Gastrocnemius medialis (tissue), 4 donors: ENCODE results near the gene SCN7A. TPM values are rescaled to one million over a fixed set of nuclear protein-coding genes. Genes with fewer than 3 reads are reported as not detected.

Experiments
- ATAC-seq, 2 donors: fragments of 150-250 bp; one replicate each; pipeline ENCODE4 v1.9.1; 2016
- DNase-seq, 2 donors: peaks; one replicate each; pipeline ENCODE4 v3.0.0-alpha.2; 2019
- H3K27ac ChIP-seq, 4 donors: fragments of 200-600 bp; sonication (generic); 1 replicate in 1 of 4; 2 replicates in 3 of 4; pipeline ENCODE4 v1.5.1; 2016 to 2018; ENCODE audit warnings: mild to moderate bottlenecking in 2 of 4, moderate library complexity in 1 of 4
- H3K27me3 ChIP-seq, 3 donors: fragments of 200-600 bp; sonication (generic) in 2 of 3; 1 replicate in 1 of 3; 2 replicates in 2 of 3; pipeline versions ENCODE4 v1.5.1 to v1.6.0; 2016 to 2019; ENCODE audit warnings: mild to moderate bottlenecking in 1 of 3, moderate library complexity in 1 of 3
- H3K36me3 ChIP-seq, 2 donors: fragments of 200-600 bp; sonication (generic) in 1 of 2; one replicate each; pipeline ENCODE4 v1.5.1; 2017 to 2018
- H3K4me1 ChIP-seq, 2 donors: fragments of 200-600 bp; sonication (generic) in 1 of 2; one replicate each; pipeline ENCODE4 v1.5.1; 2016 to 2017; ENCODE audit warnings: mild to moderate bottlenecking in 2 of 2
- H3K4me3 ChIP-seq, 4 donors: fragments of 200-600 bp; sonication (generic) in 3 of 4; 1 replicate in 1 of 4; 2 replicates in 3 of 4; pipeline ENCODE4 v1.5.1; 2016 to 2019; ENCODE audit warnings: mild to moderate bottlenecking in 2 of 4
- H3K9me3 ChIP-seq, 3 donors: fragments of 200-600 bp; sonication (generic) in 2 of 3; 1 replicate in 1 of 3; 2 replicates in 2 of 3; pipeline ENCODE4 v1.5.1; 2016 to 2019
- CTCF ChIP-seq, 5 experiments: fragments of 450-650 bp in 3 of 5; fragments of 200-600 bp in 2 of 5; sonication (generic) in 2 of 5; IDR thresholded peaks in 4 of 5; conservative IDR thresholded peaks in 1 of 5; 1 replicate in 4 of 5; 2 replicates in 1 of 5; pipeline ENCODE4 v1.5.1; 2016 to 2019; ENCODE audit warnings: antibody characterized with exemption in 5 of 5, mild to moderate bottlenecking in 3 of 5, moderate library complexity in 3 of 5
- POLR2A ChIP-seq, 2 donors: fragments of 450-650 bp; IDR thresholded peaks; one replicate each; pipeline ENCODE4 v1.6.1; 2017; ENCODE audit warnings: antibody characterized with exemption in 2 of 2, mild to moderate bottlenecking in 2 of 2, moderate library complexity in 2 of 2
- in situ Hi-C, 4 donors: fragments of 200-750 bp; cut with MboI; loops; one replicate each; pipeline versions ENCODE4 v1.15.0 to v1.8.0; 2017; ENCODE audit warnings: low sequenced_read_pairs in 4 of 4
- intact Hi-C: fragments of 100-400 bp; cut with DNase I; formaldehyde crosslinking; loops from one replicate; pipeline ENCODE4 v1.15.1; 2023; ENCODE audit warnings: low total_unique reads
- total RNA-seq, 4 donors: library from RNA; depleted of rRNA; stranded (reverse); fragments of >200 nt; gene quantifications; one replicate each; pipeline versions ENCODE4 v1.1.0 to v1.2.3, GENCODE V29; 2016

The SCN7A gene
- total RNA-seq, 4 donors from 2014 or later, result 2.5 to 16.5 (median 5.2) TPM

GRCh38 chr2:166520604-166521003 lies 26.6 kb upstream of the SCN7A start:
- DNase-seq (no peak), ATAC-seq (no peak)
- in situ Hi-C loops (no loop called here), intact Hi-C loops (no loop called here)
- Histone ChIP-seq H3K27me3 (no peaks in the 10 kb centered on the region), H3K4me3 (no peak overlapping the region), H3K27ac (no peak overlapping the region), H3K9me3 (no peaks in the 10 kb centered on the region), H3K4me1 (no peaks in the 10 kb centered on the region), H3K36me3 (no peaks in the 10 kb centered on the region)
- no peak for TF ChIP-seq CTCF (IDR thresholded peaks at IDR 0.05 in 4 of 5, conservative IDR thresholded peaks at IDR 0.05 in 1 of 5)
- no peak for TF ChIP-seq POLR2A (IDR thresholded peaks at IDR 0.05)

GRCh38 chr2:166519391-166519962 lies 25.4 kb upstream of the SCN7A start:
- intact Hi-C loops, result no loop called here
- no peak overlapping the region for H3K4me3 ChIP-seq

GRCh38 chr2:166518634-166519390 lies 24.8 kb upstream of the SCN7A start:
- no peaks in the 10 kb centered on the region for H3K9me3 ChIP-seq
- intact Hi-C loops (no loop called here), in situ Hi-C loops (no loop called here)
- no peak for ATAC-seq
- no peak for DNase-seq
- H3K4me3 ChIP-seq, result no peak overlapping the region
- H3K27me3 ChIP-seq, result no peaks in the 10 kb centered on the region
- no peaks in the 10 kb centered on the region for H3K4me1 ChIP-seq
- H3K27ac ChIP-seq, result no peak overlapping the region
- TF ChIP-seq POLR2A (IDR thresholded peaks at IDR 0.05) (no peak), CTCF (IDR thresholded peaks at IDR 0.05 in 4 of 5, conservative IDR thresholded peaks at IDR 0.05 in 1 of 5) (no peak)
- H3K36me3 ChIP-seq, result no peaks in the 10 kb centered on the region

More at GRCh38 chr2:166519391-166519962, 25.4 kb upstream of the SCN7A start:
- ATAC-seq, result no peak
- no peaks in the 10 kb centered on the region for H3K4me1 ChIP-seq
- H3K9me3 ChIP-seq, result no peaks in the 10 kb centered on the region
- H3K27me3 ChIP-seq, result no peaks in the 10 kb centered on the region
- in situ Hi-C loops, result no loop called here
- DNase-seq, result no peak
- no peak overlapping the region for H3K27ac ChIP-seq
- TF ChIP-seq CTCF (IDR thresholded peaks at IDR 0.05 in 4 of 5, conservative IDR thresholded peaks at IDR 0.05 in 1 of 5) (no peak), POLR2A (IDR thresholded peaks at IDR 0.05) (no peak)
- H3K36me3 ChIP-seq, result no peaks in the 10 kb centered on the region

- H3K4me3 ChIP-seq, result no peak overlapping the region
- no peak for DNase-seq
- in situ Hi-C loops (no loop called here), intact Hi-C loops (no loop called here)
- H3K36me3 ChIP-seq, result no peaks in the 10 kb centered on the region
- no peak for ATAC-seq
- H3K27ac ChIP-seq, result no peak overlapping the region
- TF ChIP-seq POLR2A (IDR thresholded peaks at IDR 0.05) (no peak), CTCF (IDR thresholded peaks at IDR 0.05 in 4 of 5, conservative IDR thresholded peaks at IDR 0.05 in 1 of 5) (no peak)
- no peaks in the 10 kb centered on the region for H3K9me3 ChIP-seq
- no peaks in the 10 kb centered on the region for H3K4me1 ChIP-seq
- H3K27me3 ChIP-seq, result no peaks in the 10 kb centered on the region
Measured at GRCh38 chr2:166517533-166518061, 23.5 kb upstream of the SCN7A start.
